Upper lobe of right lung (tissue), 1 donor: ENCODE results near the gene SH3GL3. TPM values are rescaled to one million over a fixed set of nuclear protein-coding genes. Genes with fewer than 3 reads are reported as not detected.
A peak's percentile ranks its signal among the peaks of the same experiment; 100 is the strongest.

Experiments
- ATAC-seq: fragments of 200-7000 bp; cut with Tn5 transposase; one replicate; pipeline ENCODE4 v1.9.1; 2020; ENCODE audit warnings: mild to moderate bottlenecking, moderate library complexity
- DNase-seq: peaks from one replicate; pipeline ENCODE4 v3.0.0-alpha.2; 2020
- H3K27ac ChIP-seq: fragments of 200-600 bp; one replicate; pipeline ENCODE4 v1.8.0; 2022
- H3K27me3 ChIP-seq: fragments of 200-600 bp; one replicate; pipeline ENCODE4 v1.8.0; 2022; ENCODE audit warnings: mild to moderate bottlenecking
- H3K36me3 ChIP-seq: fragments of 200-600 bp; one replicate; pipeline ENCODE4 v1.8.0; 2022
- H3K4me1 ChIP-seq: fragments of 200-600 bp; one replicate; pipeline ENCODE4 v1.8.0; 2022
- H3K4me3 ChIP-seq: fragments of 200-600 bp; one replicate; pipeline ENCODE4 v1.8.0; 2022; ENCODE audit warnings: mild to moderate bottlenecking
- H3K9me3 ChIP-seq: fragments of 200-600 bp; one replicate; pipeline ENCODE4 v1.8.0; 2022
- intact Hi-C: fragments of 100-400 bp; cut with DNase I; formaldehyde crosslinking; loops from one replicate; pipeline ENCODE4 v1.11.0; 2022
- total RNA-seq: library from RNA; stranded (reverse); fragmentation: NEBNext Ultra II Directional; extraction: Animal tissue kit (Norgen Biotek cat#: 25700); gene quantifications from one replicate; pipeline ENCODE4 v1.2.1, GENCODE V29; 2021
- TF ChIP-seq, protein P1 (sequence below): fragments of 200-600 bp; IDR thresholded peaks from one replicate; pipeline ENCODE4 v1.8.0; 2022; ENCODE audit warnings: antibody characterized with exemption
- donor health status: DM: no; HTN: yes; CAD: no; lungs with severe emphysema.

Gene SH3GL3
- total RNA-seq, 1 donor from 2014 or later: 3.4 TPM

DNA sequence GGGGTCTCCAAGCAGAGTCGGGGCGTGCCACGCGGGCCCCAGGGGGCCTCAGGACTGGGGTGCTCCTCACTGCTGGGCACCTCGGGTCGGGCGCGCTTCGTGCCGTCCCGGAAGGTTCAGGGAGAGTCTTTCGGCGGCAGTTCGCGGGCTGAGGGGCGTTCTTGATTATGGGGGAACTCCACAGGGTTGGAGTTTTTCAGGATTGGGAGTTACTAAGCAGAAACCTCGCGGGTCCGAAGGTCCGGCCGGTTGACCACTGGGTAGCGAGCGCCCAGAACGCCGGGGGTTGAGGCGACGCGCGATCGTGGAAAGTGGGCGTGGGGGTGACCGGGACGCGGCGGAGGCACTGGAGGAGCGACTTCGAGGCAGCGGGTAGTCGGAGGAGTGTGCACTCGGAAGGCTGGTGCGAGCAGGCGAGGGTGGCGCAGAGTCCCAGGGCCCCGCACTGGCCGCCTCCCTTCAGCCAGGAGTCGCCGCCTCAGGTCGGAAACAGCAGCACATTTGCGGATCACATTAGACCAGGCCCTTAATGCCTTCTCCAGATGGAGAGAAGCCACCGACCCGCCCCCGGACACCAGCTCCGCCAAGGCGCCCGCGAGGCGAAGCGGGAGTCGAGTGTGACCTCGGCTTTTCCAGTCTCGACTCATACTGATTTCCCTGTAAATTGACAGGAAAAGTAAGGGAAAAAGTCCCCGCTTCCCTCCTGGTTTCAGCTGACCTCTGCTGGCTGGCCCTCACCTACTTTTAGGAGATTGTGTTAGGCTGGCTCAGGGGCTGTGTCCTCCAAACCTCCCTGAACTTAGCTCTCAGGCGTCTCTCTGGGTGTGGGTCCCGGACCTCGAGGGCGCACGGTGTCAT, 207.5 kb downstream of the SH3GL3 start:
- Histone ChIP-seq H3K4me1 (no peaks in the 10 kb centered on the region), H3K4me3 (peak overlapping the region; percentile 52), H3K27me3 (peaks cover 12% of the 10 kb centered on the region), H3K36me3 (no peaks in the 10 kb centered on the region), H3K9me3 (no peaks in the 10 kb centered on the region), H3K27ac (peak overlapping the region; percentile 47)
- ATAC-seq (peak; percentile 6), DNase-seq (no peak)
- intact Hi-C loops: no loop called here
- TF ChIP-seq, protein P1, sequence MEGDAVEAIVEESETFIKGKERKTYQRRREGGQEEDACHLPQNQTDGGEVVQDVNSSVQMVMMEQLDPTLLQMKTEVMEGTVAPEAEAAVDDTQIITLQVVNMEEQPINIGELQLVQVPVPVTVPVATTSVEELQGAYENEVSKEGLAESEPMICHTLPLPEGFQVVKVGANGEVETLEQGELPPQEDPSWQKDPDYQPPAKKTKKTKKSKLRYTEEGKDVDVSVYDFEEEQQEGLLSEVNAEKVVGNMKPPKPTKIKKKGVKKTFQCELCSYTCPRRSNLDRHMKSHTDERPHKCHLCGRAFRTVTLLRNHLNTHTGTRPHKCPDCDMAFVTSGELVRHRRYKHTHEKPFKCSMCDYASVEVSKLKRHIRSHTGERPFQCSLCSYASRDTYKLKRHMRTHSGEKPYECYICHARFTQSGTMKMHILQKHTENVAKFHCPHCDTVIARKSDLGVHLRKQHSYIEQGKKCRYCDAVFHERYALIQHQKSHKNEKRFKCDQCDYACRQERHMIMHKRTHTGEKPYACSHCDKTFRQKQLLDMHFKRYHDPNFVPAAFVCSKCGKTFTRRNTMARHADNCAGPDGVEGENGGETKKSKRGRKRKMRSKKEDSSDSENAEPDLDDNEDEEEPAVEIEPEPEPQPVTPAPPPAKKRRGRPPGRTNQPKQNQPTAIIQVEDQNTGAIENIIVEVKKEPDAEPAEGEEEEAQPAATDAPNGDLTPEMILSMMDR: no peak

DNA sequence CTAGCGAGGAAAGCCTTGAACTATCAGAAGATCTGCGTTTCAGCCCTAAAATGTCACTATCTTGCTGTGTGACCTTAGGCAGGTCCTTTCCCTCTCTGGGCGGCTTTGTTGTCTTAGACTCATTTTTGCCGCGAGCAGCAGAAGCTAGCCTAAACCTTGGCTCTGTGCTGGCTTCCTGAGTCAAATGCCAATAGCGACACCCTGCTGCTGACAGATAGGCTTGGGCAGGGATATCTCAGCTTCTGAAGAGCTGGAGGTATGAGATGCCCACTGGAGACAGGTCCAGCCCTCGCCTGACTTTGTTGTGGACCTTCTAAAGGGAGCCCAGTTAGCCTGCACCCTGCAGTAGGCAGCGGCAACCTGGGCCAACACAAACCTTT, 208.1 kb downstream of the SH3GL3 start:
- Histone ChIP-seq H3K4me3 (peak overlapping the region; percentile 52), H3K4me1 (no peaks in the 10 kb centered on the region)
- no peak for DNase-seq

DNA sequence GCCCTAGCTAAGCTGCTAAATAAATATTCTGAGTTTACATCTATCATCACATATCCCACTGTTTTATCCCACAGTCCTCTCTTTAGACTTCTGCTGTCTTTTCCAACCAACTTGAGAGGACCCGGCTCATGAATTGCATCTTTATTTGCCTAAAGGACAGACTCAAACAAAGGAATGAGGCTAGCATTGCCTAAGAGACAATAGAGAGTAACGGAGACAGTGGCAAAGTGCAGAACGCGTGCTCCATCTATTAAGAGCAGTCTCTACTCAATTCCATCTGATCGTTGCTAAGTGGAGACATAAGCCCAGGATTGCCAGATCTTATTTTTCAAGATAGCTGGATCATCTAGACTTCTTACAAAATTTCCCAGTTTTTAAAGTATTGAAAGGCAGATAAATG, 209.1 kb downstream of the SH3GL3 start:
- no peak for DNase-seq
- H3K9me3 ChIP-seq: no peaks in the 10 kb centered on the region
- intact Hi-C loops: no loop called here
- TF ChIP-seq, protein P1: no peak
- no peaks in the 10 kb centered on the region for H3K36me3 ChIP-seq
- H3K4me1 ChIP-seq: no peaks in the 10 kb centered on the region
- ATAC-seq: no peak
- peaks cover 12% of the 10 kb centered on the region for H3K27me3 ChIP-seq
- no peak overlapping the region for H3K27ac ChIP-seq
- no peak overlapping the region for H3K4me3 ChIP-seq

More for the DNA sequence above, 208.1 kb downstream of the SH3GL3 start:
- intact Hi-C loops: no loop called here
- Histone ChIP-seq H3K27ac (no peak overlapping the region), H3K36me3 (no peaks in the 10 kb centered on the region), H3K27me3 (peaks cover 12% of the 10 kb centered on the region), H3K9me3 (no peaks in the 10 kb centered on the region)
- ATAC-seq: no peak
- TF ChIP-seq, protein P1: no peak

DNA sequence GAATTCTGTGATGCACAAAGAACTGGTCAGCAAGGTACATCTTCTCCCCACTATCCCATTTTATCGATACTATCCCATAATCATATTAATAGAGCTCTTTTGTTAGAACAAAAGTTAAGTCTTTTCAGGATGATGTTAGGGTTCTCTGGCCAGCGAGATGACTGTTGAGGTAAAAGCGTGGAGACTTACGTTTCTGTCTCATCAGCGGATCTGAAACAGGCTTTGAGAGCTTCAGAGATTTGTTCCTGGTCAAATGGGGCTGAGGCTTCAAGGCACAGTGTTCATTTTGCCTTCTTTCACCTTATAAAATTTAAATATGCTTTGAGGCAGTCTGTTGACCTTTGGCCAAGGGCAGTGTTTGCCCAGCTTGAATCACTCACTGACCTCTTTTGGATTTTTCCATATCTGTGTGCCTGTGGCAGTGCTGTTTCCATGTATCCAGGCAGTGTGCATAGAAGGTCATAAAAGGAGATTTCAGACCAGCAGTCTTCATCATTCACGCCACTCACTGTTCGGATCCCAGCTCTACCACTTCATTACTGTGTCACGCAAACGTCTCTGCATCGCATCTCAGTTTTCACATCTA, 209.9 kb downstream of the SH3GL3 start:
- Histone ChIP-seq H3K36me3 (no peaks in the 10 kb centered on the region), H3K4me3 (no peak overlapping the region), H3K27me3 (peaks cover 12% of the 10 kb centered on the region), H3K9me3 (no peaks in the 10 kb centered on the region), H3K27ac (no peak overlapping the region), H3K4me1 (no peaks in the 10 kb centered on the region)
- TF ChIP-seq, protein P1: no peak
- DNase-seq (no peak), ATAC-seq (no peak)
- intact Hi-C loops: no loop called here

DNA sequence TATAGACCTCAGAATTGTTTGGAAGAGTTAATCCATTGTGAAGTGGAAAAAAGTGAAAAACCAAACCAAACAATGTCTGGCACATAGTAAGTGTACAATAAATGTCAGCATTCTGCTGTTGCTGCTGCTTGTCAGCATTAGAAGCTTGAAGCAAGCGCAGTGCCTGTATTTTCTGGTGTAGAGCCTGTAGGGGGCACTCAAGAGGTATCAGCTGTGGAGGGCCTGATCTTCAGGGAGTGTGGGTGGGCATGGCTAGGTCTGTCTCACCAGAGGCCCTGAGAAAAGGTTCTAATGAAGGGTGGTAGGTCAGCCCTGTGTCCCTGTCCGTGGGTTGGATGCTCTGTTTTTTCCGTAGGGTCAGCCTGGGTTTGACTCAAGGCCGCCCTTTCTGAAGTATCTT, 210.4 kb downstream of the SH3GL3 start:
- Histone ChIP-seq H3K4me3 (no peak overlapping the region), H3K9me3 (no peaks in the 10 kb centered on the region), H3K27ac (no peak overlapping the region), H3K4me1 (no peaks in the 10 kb centered on the region), H3K27me3 (peaks cover 12% of the 10 kb centered on the region), H3K36me3 (no peaks in the 10 kb centered on the region)
- DNase-seq (no peak), ATAC-seq (no peak)
- intact Hi-C loops: no loop called here
- TF ChIP-seq, protein P1: peak; percentile 13
